HepG2 (cell line): ENCODE results near the gene ZNF84. TPM values are rescaled to one million over a fixed set of nuclear protein-coding genes. Genes with fewer than 3 reads are reported as not detected.

Experiments
- ATAC-seq: fragments of 200-7000 bp; cut with Tn5 transposase; 3 replicates; pipeline ENCODE4 v1.9.1; 2020; ENCODE audit warnings: mild to moderate bottlenecking, moderate library complexity
- BruUV-seq: library from RNA; stranded (reverse); fragments of 400-500 nt; replicated peaks from 2 replicates; lab custom pipeline; 2021; lab: Mats Ljungman, UMichigan
- CTCF ChIA-PET: fragments of 300-600 bp; formaldehyde crosslinking; extraction: SDS; loops from one replicate; lab custom pipeline; 2021; ENCODE audit warnings: low total read pairs, inconsistent platforms, low intra/inter-chr PET ratio; lab: Yijun Ruan, JAX
- POLR2A ChIA-PET: fragments of 350-600 bp; sonication (Branson Sonifier 250); formaldehyde crosslinking; loops from one replicate; lab custom pipeline; 2020; ENCODE audit warnings: antibody characterized with exemption, inconsistent platforms; lab: Yijun Ruan, JAX
- DNase-seq: peaks from one replicate; pipeline ENCODE4 v3.0.0-alpha.2; 2015; ENCODE audit warnings: low spot score
- FAIRE-seq: peaks from 3 replicates; lab custom pipeline; 2011; peaks lifted over from hg19 to GRCh38; lab: Jason Lieb, UNC
- H2AFZ ChIP-seq: one replicate; pipeline ENCODE4 v1.6.1; 2011; ENCODE audit warnings: low read length, inconsistent platforms
- H3K27ac ChIP-seq: fragments of 300-600 bp; 3 replicates; pipeline ENCODE4 v1.8.0; 2011; ENCODE audit warnings: mixed run types, mild to moderate bottlenecking, mixed read lengths, low read length, inconsistent platforms; ENCODE audit not compliant: insufficient read depth; ENCODE audit errors: extremely low read length
- H3K27me3 ChIP-seq, 2 experiments: fragments of 200-600 bp in 1 of 2; 2 replicates in 1 of 2; 3 replicates in 1 of 2; pipeline versions ENCODE4 v1.6.0 to v1.8.0; 2011; ENCODE audit warnings: low read length in 2 of 2, mild to moderate bottlenecking in 2 of 2, moderate library complexity in 2 of 2, inconsistent platforms in 1 of 2; ENCODE audit not compliant: insufficient read depth in 2 of 2, control insufficient read depth in 1 of 2
- H3K36me3 ChIP-seq, 2 experiments: fragments of 200-600 bp in 1 of 2; replicated peaks in 1 of 2; 2 replicates in 1 of 2; 3 replicates in 1 of 2; pipeline versions ENCODE4 v1.5.1 to v1.8.0; 2011; ENCODE audit warnings: low read length in 2 of 2, inconsistent platforms in 1 of 2; ENCODE audit not compliant: insufficient read depth in 2 of 2, control insufficient read depth in 1 of 2
- H3K4me1 ChIP-seq: 2 replicates; pipeline ENCODE4 v1.5.1; 2012; ENCODE audit warnings: low read length, inconsistent platforms; ENCODE audit not compliant: insufficient read depth
- H3K4me2 ChIP-seq: 2 replicates; pipeline ENCODE4 v1.6.0; 2011; ENCODE audit warnings: low read depth, low read length, inconsistent platforms
- H3K4me3 ChIP-seq, 3 experiments: fragments of 200-600 bp in 1 of 3; sonication (generic), shearing (Covaris generic) in 1 of 3; replicated peaks in 1 of 3; 2 replicates each; pipeline ENCODE4 v1.5.1; 2011 to 2016; ENCODE audit warnings: low read length in 3 of 3, inconsistent platforms in 2 of 3, low read depth in 2 of 3, mild to moderate bottlenecking in 2 of 3, control low read depth in 1 of 3, mixed read lengths in 1 of 3; ENCODE audit not compliant: insufficient read depth in 1 of 3
- H3K79me2 ChIP-seq: one replicate; pipeline ENCODE4 v1.6.1; 2011; ENCODE audit warnings: low read length, inconsistent platforms; ENCODE audit not compliant: insufficient read depth
- H3K9ac ChIP-seq: 2 replicates; pipeline ENCODE4 v1.6.0; 2011; ENCODE audit warnings: mild to moderate bottlenecking, low read depth, low read length, inconsistent platforms; ENCODE audit not compliant: insufficient read depth
- H3K9me3 ChIP-seq: 2 replicates; pipeline ENCODE4 v1.5.1; 2012; ENCODE audit warnings: mild to moderate bottlenecking, low read length
- H4K20me1 ChIP-seq: 2 replicates; pipeline ENCODE4 v1.6.0; 2011; ENCODE audit warnings: inconsistent platforms, mild to moderate bottlenecking, low read length, moderate library complexity; ENCODE audit not compliant: insufficient read depth
- CHCHD3 ChIP-seq: sonication (generic); formaldehyde crosslinking; IDR thresholded peaks from 2 replicates; pipeline ENCODE4 v1.8.0; 2022; ENCODE audit warnings: mild to moderate bottlenecking, missing genetic modification reagents, moderate library complexity
- ESRRA ChIP-seq: sonication (generic); formaldehyde crosslinking; IDR thresholded peaks from 2 replicates; pipeline ENCODE4 v1.5.1; 2020; ENCODE audit warnings: mild to moderate bottlenecking, low read depth, missing genetic modification reagents
- EZH2 ChIP-seq: conservative IDR thresholded peaks from 2 replicates; pipeline ENCODE4 v1.6.1; 2012; ENCODE audit warnings: mild to moderate bottlenecking, low read depth, low read length, moderate library complexity
- GATAD2A ChIP-seq: IDR thresholded peaks from 2 replicates; pipeline ENCODE4 v1.6.1; 2016
- GTF3A ChIP-seq: sonication (generic); formaldehyde crosslinking; conservative IDR thresholded peaks from 2 replicates; pipeline ENCODE4 v1.4.0; 2020; ENCODE audit warnings: mild to moderate bottlenecking, missing genetic modification reagents
- KDM5B ChIP-seq: sonication (generic); formaldehyde crosslinking; IDR thresholded peaks from 2 replicates; pipeline ENCODE4 v1.4.0; 2020; ENCODE audit warnings: missing genetic modification reagents, mild to moderate bottlenecking, borderline replicate concordance
- KLF16 ChIP-seq, 2 experiments: sonication (generic) in 1 of 2; formaldehyde crosslinking in 1 of 2; IDR thresholded peaks; 2 replicates each; pipeline versions ENCODE4 v1.6.1 to v1.8.0; 2016 to 2023; ENCODE audit warnings: missing genetic modification reagents in 2 of 2, missing compliant biosample characterization in 1 of 2
- MXD4 ChIP-seq: IDR thresholded peaks from 2 replicates; pipeline ENCODE4 v1.6.1; 2016; ENCODE audit warnings: mild to moderate bottlenecking, missing biosample characterization, missing genetic modification reagents
- WIZ ChIP-seq: sonication (generic); formaldehyde crosslinking; IDR thresholded peaks from 2 replicates; pipeline ENCODE4 v1.5.1; 2020; ENCODE audit warnings: mild to moderate bottlenecking, missing genetic modification reagents
- ZBTB8A ChIP-seq: sonication (generic); formaldehyde crosslinking; IDR thresholded peaks from 2 replicates; pipeline ENCODE4 v1.4.0; 2020; ENCODE audit warnings: mild to moderate bottlenecking, low read depth, missing genetic modification reagents, borderline replicate concordance
- ZFP62 ChIP-seq: sonication (generic); formaldehyde crosslinking; IDR thresholded peaks from 2 replicates; pipeline ENCODE4 v1.4.0; 2020; ENCODE audit warnings: missing genetic modification reagents
- ZNF121 ChIP-seq: sonication (generic); formaldehyde crosslinking; IDR thresholded peaks from 2 replicates; pipeline ENCODE4 v1.5.0; 2020; ENCODE audit warnings: mild to moderate bottlenecking, missing genetic modification reagents
- ZNF234 ChIP-seq: sonication (generic); formaldehyde crosslinking; conservative IDR thresholded peaks from 2 replicates; pipeline ENCODE4 v1.5.1; 2020; ENCODE audit warnings: mild to moderate bottlenecking, missing genetic modification reagents
- ZNF260 ChIP-seq: sonication (generic); formaldehyde crosslinking; IDR thresholded peaks from 2 replicates; pipeline ENCODE4 v1.4.0; 2020; ENCODE audit warnings: missing genetic modification reagents, low read depth, mild to moderate bottlenecking, borderline replicate concordance
- ZNF766 ChIP-seq: sonication (generic); formaldehyde crosslinking; IDR thresholded peaks from 2 replicates; pipeline ENCODE4 v1.5.0; 2020; ENCODE audit warnings: missing genetic modification reagents, borderline replicate concordance
- WGBS: methylation state at CpG from one replicate; pipeline ENCODE4 v1.1.6; 2017; ENCODE audit warnings: low lambda C conversion rate; 5-methylcytosine and 5-hydroxymethylcytosine counted together
- in situ Hi-C: cut with HindIII; loops from 2 replicates; pipeline ENCODE4 v1.10.0; 2017; ENCODE audit warnings: low pct_unique_long_range_greater_than_20kb; ENCODE audit not compliant: extremely low pct_ligation_motif_present
- intact Hi-C: fragments of 100-400 bp; cut with micrococcal nuclease; formaldehyde crosslinking; loops from one replicate; pipeline ENCODE4 v1.10.0; 2022; ENCODE audit not compliant: unreplicated experiment
- polyA plus RNA-seq, 8 experiments: library from polyadenylated mRNA; depleted of rRNA in 3 of 8; stranded (reverse) in 7 of 8; unstranded in 1 of 8; fragments of >200 nt; fragmentation: Illumina TruSeq in 4 of 8; extraction: Trizol in 4 of 8; gene quantifications; 2 replicates each; pipeline versions ENCODE4 v1.2.1 to v1.2.3, GENCODE V29; 2011 to 2016; ENCODE audit warnings: low read depth in 4 of 8, missing spikeins in 1 of 8, mixed read lengths in 1 of 8; ENCODE audit not compliant: insufficient read depth in 1 of 8
- total RNA-seq, 5 experiments: library from RNA; depleted of rRNA; stranded (reverse); fragments of >200 nt; fragmentation: Illumina TruSeq; extraction: Trizol; gene quantifications; 2 replicates each; pipeline ENCODE4 v1.2.3, GENCODE V29; 2016; ENCODE audit warnings: low read depth in 1 of 5
- TF ChIP-seq, protein P1 (sequence below): sonication (generic); formaldehyde crosslinking; IDR thresholded peaks from 2 replicates; pipeline ENCODE4 v1.5.0; 2020; ENCODE audit warnings: missing genetic modification reagents, mild to moderate bottlenecking, borderline replicate concordance
- TF ChIP-seq, protein P2 (sequence below): sonication (generic); formaldehyde crosslinking; IDR thresholded peaks from 2 replicates; pipeline ENCODE4 v1.8.0; 2022; ENCODE audit warnings: missing genetic modification reagents, low read depth, mild to moderate bottlenecking, borderline replicate concordance

The ZNF84 gene
- total and polyA plus RNA-seq, 2 of the 13 experiments (the other 11 are each of a cell fraction or from before 2014, with no cell fraction given), result 15.5 to 21.8 TPM

DNA sequence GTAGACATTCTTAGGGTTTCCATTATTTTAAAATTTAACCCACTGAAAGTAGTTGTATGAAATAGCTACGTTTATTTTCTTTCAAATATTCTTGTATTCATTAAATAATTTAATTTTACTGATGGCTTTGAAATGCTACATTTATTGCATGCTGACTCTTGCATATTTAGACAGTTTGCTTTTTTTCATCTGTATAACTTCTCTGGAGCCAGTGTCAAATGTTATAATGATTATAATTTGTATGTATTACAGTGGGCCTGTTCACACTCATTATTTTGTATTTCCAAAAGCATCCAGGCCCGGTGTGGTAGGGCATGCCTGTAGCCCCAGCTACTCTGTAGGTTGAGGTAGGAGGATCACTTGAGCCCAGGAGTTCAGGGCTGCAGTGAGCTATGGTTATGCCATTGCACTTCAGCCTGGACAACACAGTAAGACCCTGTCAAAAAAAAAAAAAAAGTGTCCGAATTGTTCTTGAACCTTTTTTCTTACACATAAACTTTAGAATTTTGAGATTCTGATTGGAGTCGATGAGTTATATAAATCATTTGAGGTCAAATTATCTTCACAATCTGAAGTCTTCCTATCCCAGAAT, 905 bp downstream of the ZNF84 start:
- no peaks in the 10 kb centered on the region for H3K27me3 ChIP-seq
- DNase-seq (no peak), ATAC-seq (no peak), FAIRE-seq (no peak)
- BruUV-seq, result no TSS peak
- H4K20me1 ChIP-seq, result no peaks in the 10 kb centered on the region
- H3K4me1 ChIP-seq, result no peaks in the 10 kb centered on the region
- H3K4me2 ChIP-seq, result peak overlapping the region; percentile 69
- H2AFZ ChIP-seq, result no peak overlapping the region
- peak overlapping the region; percentile 78 to 94 (median 81) for H3K4me3 ChIP-seq
- ChIA-PET POLR2A (interaction anchor here (1.0 to 2.3 kb wide), 6 partner anchors 42 to 92 kb away, joined by 3 to 8 read pairs (median 4); partner anchors contain the start of genes ZNF10, ZNF26 and ZNF891), CTCF (no interaction called here)
- H3K9me3 ChIP-seq, result peaks cover 72% of the 10 kb centered on the region
- intact Hi-C loops, result no loop called here
- H3K9ac ChIP-seq, result peak overlapping the region; percentile 98
- TF ChIP-seq ZNF121 (CRISPR knock-in tag) (peak; percentile 88), ZNF766 (CRISPR knock-in tag) (no peak), KDM5B (CRISPR knock-in tag) (no peak), EZH2 (no peak)
- TF ChIP-seq, protein P1, sequence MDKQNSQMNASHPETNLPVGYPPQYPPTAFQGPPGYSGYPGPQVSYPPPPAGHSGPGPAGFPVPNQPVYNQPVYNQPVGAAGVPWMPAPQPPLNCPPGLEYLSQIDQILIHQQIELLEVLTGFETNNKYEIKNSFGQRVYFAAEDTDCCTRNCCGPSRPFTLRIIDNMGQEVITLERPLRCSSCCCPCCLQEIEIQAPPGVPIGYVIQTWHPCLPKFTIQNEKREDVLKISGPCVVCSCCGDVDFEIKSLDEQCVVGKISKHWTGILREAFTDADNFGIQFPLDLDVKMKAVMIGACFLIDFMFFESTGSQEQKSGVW (CRISPR knock-in tag), result 0 out of 2 replicates have a peak, but pooled peaks have one; percentile 9
- H3K36me3 ChIP-seq, result peaks cover 7 to 24% of the 10 kb centered on the region in 2 experiments
- H3K79me2 ChIP-seq, result peaks cover 14% of the 10 kb centered on the region
- 62% methylated on average over 4 of the region's 4 CpGs for WGBS
- in situ Hi-C loops, result loop anchor here (5.0 kb wide), 1 partner anchor 51 kb away; the partner anchor contains the start of gene ZNF26
- H3K27ac ChIP-seq, result peak overlapping the region; percentile 97

DNA sequence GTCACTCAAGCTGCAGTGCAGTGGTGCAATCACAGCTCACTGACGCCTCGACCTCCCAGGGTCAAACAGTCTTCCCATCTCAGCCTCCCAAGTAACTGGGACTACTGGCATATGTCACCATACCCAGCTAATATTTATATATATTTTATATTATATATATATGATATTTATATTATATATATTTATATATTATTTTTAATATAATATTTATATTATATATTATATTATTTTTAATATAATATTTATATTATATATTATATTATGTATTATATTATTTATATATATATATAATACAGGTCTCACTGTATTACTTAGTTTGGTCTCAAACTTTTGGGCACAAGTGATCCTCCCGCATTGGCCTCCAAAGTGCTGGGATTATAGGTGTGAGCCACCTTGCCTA, 9.4 kb downstream of the ZNF84 start:
- Histone ChIP-seq H2AFZ (no peak overlapping the region), H3K9me3 (peaks cover 99% of the 10 kb centered on the region), H3K4me2 (no peak overlapping the region), H4K20me1 (no peaks in the 10 kb centered on the region), H3K79me2 (no peaks in the 10 kb centered on the region), H3K27me3 (no peaks in the 10 kb centered on the region), H3K27ac (no peak overlapping the region), H3K9ac (no peak overlapping the region), H3K4me3 (no peak overlapping the region), H3K4me1 (no peaks in the 10 kb centered on the region), H3K36me3 (peaks cover 37 to 95% of the 10 kb centered on the region in 2 experiments)
- WGBS, result 98% methylated on average over 3 of the region's 3 CpGs
- no TSS peak for BruUV-seq
- in situ Hi-C loops, result no loop called here
- POLR2A ChIA-PET, result no interaction called here
- intact Hi-C loops, result no loop called here
- CTCF ChIA-PET, result no interaction called here
- FAIRE-seq, result no peak
- no peak for DNase-seq
- ATAC-seq, result no peak
- TF ChIP-seq ZNF260 (CRISPR knock-in tag) (no peak), CHCHD3 (CRISPR knock-in tag) (no peak), KLF16 (CRISPR knock-in tag; IDR thresholded peaks at IDR 0.05) (no peak), ZBTB8A (CRISPR knock-in tag) (no peak), ZFP62 (CRISPR knock-in tag) (no peak), GTF3A (CRISPR knock-in tag) (no peak), EZH2 (no peak), GATAD2A (CRISPR knock-in tag) (no peak), WIZ (no peak), ZNF234 (CRISPR knock-in tag) (no peak), ESRRA (no peak), MXD4 (CRISPR knock-in tag) (no peak)
- TF ChIP-seq, protein P2, sequence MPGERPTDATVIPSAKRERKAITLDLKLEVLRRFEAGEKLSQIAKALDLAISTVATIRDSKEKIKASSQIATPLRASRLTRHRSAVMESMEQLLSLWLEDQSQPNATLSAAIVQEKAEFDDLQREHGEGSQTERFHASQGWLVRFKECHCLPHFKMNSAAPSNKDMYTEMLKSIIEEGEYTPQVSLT (CRISPR knock-in tag), result no peak
